ENCODE data around the gene GALR2.
"Not testable (repeated sequence)": the region's sequence is repeated elsewhere in the genome, so short reads cannot be mapped to it uniquely, and the experiment has no call there.

Gene GALR2

GRCh38 chr17:76050538-76051467, 23.8 kb upstream of the GALR2 start:
- DNase-seq, result no peak

- no peak for DNase-seq
Observed at GRCh38 chr17:76051561-76051960, 23.0 kb upstream of the GALR2 start.

- no peak for DNase-seq
Observed at GRCh38 chr17:76053246-76054111, 21.1 kb upstream of the GALR2 start.

- no peak for DNase-seq
Observed at GRCh38 chr17:76054112-76054476, 20.5 kb upstream of the GALR2 start.

GRCh38 chr17:76056882-76057281, 17.7 kb upstream of the GALR2 start:
- no peak for DNase-seq

GRCh38 chr17:76058264-76058663, 16.3 kb upstream of the GALR2 start:
- DNase-seq, result not testable (repeated sequence)

GRCh38 chr17:76063875-76064546, 10.6 kb upstream of the GALR2 start:
- peak; percentile 22 to 53 for DNase-seq

GRCh38 chr17:76065775-76066174, 8.8 kb upstream of the GALR2 start:
- DNase-seq, result no peak

- no peak for DNase-seq
Observed at GRCh38 chr17:76071531-76072147, 2.9 kb upstream of the GALR2 start.

- peak; percentile 86 to 88 for DNase-seq
Observed at GRCh38 chr17:76072148-76072858, 2.3 kb upstream of the GALR2 start, which contains the start of gene SRP68. Gene SRP68, minus strand, starts transcription at chr17:76072517. Its CDS starts 26 bp downstream, at chr17:76072491.

GRCh38 chr17:76075364-76076145, 974 bp downstream of the GALR2 start:
- no peak for DNase-seq

- DNase-seq, result no peak
Observed at GRCh38 chr17:76076146-76076764, 1.7 kb downstream of the GALR2 start.

GRCh38 chr17:76076765-76077583, 2.4 kb downstream of the GALR2 start:
- peak; percentile 46 to 73 for DNase-seq

GRCh38 chr17:76077584-76078110, 3.1 kb downstream of the GALR2 start:
- DNase-seq, result no peak

GRCh38 chr17:76078370-76078769, 3.8 kb downstream of the GALR2 start:
- DNase-seq, result not testable (repeated sequence)

- no peak for DNase-seq
Observed at GRCh38 chr17:76078860-76079534, 4.4 kb downstream of the GALR2 start, which contains the start of gene ZACN. Gene ZACN, plus strand, starts transcription at chr17:76079182. Its CDS starts 83 bp downstream, at chr17:76079265.

GRCh38 chr17:76079535-76079955, 5.0 kb downstream of the GALR2 start:
- no peak for DNase-seq

GRCh38 chr17:76079956-76080767, 5.6 kb downstream of the GALR2 start:
- no peak for DNase-seq

All from CD4-positive, alpha-beta T cell treated with Interleukin-1 beta for 1 hour (primary cell).